ENCODE measurements around the gene DBX2.
"Not testable (repeated sequence)": the region's sequence is repeated elsewhere in the genome, so short reads cannot be mapped to it uniquely, and the experiment has no call there.

The DBX2 gene

DNA sequence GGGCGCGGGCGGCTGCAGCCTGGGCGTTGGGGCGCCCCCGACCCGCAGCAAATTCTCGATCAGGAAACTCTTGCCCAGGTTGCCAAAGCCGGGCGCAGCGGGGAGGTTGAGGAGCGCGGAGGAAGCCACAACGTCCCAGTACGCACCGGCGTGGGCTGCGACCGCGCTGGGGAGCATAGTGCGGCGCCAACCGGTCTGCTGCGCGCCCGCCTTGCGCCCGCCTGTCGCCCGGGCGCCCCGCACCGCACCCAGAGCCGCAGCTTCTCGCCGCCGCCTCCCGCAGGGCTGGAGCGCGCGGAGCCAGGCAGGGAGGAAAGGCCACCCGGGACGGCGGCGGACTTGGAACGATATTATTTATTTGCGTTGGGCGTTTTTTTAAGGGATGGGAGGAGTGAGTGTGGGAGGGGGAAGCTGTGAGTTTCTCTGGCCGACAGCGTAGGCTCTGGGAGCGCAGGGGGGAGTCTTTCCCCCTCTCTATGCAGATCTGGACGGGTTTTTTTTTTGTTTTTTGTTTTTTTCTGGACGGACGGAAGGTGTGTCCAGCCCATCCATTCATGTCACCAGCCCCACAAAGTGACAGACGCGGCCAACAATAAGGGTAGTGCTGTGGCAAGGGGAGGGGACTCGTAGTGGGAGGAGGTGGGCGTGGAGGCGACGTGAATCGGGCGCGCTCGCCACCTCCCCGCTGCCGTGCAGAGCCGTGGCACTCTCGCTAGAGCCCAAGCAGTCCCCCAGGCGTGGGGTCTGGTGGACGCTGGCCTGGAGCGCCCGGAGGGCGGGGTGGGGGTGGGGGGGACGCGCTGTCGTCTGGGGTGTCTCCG, at the start of gene DBX2:
TSS of gene DBX2 (minus strand) at position 349 of the 821 bp plus-strand sequence. CDS start at position 177, 172 bp downstream.
- DNase-seq (ENCODE audit: low spot score): no peak

GRCh38 chr12:45098766-45099165, 47.9 kb upstream of the DBX2 start:
- no peak for DNase-seq (ENCODE audit: low spot score)

DNA sequence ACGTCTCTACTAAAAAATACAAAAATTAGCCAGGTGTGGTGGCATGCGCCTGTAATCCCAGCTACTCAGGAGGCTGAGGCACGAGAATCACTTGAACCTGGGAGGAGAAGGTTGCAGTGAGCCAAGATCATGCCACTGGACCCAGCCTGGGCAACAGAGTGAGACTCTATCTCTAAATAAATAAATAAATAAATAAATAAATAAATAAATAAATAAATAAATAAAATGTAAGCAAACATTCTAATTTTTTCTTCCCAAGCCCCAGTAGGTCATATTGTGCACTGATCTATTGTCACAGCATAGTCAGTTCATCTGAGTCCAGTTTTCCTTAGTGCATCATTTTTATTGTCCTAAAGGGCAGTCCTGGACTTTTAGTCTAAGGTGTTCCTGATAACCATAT, 44.5 kb upstream of the DBX2 start:
- DNase-seq (ENCODE audit: low spot score): not testable (repeated sequence)

GRCh38 chr12:45093051-45093450, 42.2 kb upstream of the DBX2 start:
- DNase-seq (ENCODE audit: low spot score): no peak

GRCh38 chr12:45089411-45090075, 38.6 kb upstream of the DBX2 start:
- no peak for DNase-seq (ENCODE audit: low spot score)

GRCh38 chr12:45088608-45089007, 37.7 kb upstream of the DBX2 start:
- DNase-seq (ENCODE audit: low spot score): no peak

DNA sequence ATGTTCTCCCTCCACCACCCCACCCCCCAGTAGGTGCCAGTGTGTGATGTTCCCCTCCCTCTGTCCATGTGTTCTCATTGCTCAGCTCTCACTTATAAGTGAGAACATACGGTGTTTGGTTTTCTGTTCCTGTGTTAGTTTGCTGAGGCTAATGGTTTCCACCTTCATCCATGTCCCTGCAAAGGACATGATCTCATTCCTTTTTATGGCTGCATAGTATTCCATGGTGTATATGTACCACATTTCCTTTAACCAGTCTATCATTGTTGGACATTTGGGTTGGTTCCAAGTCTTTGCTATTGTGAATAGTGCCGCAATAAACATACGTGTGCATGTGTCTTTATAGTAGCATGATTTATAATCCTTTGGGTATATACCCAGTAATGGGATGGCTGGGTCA, 33.3 kb upstream of the DBX2 start:
- not testable (repeated sequence) for DNase-seq (ENCODE audit: low spot score)

GRCh38 chr12:45077251-45077650, 26.4 kb upstream of the DBX2 start:
- no peak for DNase-seq (ENCODE audit: low spot score)

GRCh38 chr12:45076417-45077026, 25.6 kb upstream of the DBX2 start:
- no peak for DNase-seq (ENCODE audit: low spot score)

DNA sequence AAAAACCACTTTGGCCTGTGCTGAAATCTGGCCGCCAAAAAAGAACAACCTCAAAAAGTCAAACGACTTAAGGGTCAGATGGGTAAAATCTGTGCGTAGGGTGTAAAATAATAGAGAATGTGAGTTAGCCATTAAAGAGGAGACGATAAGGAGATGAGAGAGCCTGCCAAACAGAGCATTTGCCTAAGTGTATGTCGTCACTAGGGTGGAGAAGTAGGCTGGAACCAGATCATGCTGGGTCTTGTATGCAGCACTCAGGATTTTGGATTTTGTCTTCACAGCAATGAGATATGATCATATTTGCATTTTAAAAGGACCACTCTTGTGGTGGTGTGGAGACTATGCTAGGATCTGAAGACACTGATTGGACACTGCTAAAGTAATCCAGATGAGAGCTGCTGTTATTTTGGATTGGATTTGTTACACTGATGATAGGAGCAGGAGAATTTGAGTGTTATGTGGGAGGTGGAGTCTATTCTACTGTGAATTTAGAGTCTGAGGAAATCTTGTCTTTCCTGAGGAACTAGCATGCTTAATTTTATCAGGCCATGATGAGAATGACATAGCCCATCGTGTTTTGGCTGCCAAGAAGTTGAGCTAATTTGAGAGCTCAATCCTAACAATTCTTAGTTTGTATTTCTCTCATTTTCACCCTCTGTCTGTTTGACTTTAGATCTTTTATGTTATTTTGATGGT, 24.8 kb upstream of the DBX2 start:
- DNase-seq (ENCODE audit: low spot score): no peak

DNA sequence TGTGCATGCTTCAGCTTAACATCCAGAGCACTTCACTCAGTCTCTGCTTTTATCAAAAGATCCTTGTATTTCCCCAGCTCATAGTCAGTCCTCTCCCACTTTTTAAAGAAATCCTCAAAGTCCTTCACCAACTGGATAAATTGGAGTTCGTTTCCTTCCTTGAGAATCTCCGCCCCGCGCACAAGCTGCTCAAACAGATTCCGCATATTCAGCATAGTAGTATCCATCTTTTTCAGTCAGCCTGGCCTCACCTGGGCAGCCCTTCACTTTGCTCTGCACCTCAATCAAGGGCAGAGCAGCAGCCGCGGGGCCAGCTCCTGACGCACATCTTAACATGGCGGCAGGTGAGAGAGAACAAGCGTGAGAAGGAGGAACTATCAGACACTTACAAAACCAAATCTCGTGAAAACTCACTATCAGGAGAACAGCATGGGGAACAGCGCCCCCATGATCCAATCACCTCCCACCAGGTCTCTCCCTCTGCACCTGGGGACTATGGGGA, 14.3 kb upstream of the DBX2 start:
- DNase-seq (ENCODE audit: low spot score): no peak

- DNase-seq (ENCODE audit: low spot score): no peak
These were observed 10.1 kb upstream of the DBX2 start for GRCh38 chr12:45060976-45061375.

DNA sequence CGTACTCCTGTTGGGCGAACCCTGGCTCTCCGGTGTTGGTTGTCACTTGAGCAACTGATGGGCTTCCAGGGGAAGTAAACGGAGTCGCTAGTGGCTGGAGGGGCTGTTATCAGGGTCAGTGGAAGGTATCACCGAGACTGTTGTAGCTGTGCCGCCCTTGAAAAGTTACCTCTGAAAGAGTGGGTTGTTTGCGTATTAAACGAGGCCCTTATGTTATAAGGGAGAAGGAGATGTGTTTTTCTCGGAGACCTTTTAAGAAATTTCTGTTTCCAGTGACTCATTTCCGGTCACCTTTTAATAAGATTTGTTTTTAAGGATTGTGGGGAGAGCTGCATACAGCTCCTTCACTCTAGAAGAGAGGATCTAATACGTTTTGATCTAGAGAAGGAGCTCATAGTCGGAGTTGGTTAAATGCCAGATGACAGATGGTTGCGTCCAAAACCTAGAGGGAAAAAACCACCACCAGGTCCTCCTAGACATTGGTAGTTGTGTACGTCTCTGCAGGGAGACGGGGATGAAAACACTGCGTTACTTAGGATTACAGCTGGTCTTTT, 750 bp upstream of the DBX2 start:
- no peak for DNase-seq (ENCODE audit: low spot score)

- no peak for DNase-seq (ENCODE audit: low spot score)
These were observed 768 bp downstream of the DBX2 start for GRCh38 chr12:45049912-45050750.

DNA sequence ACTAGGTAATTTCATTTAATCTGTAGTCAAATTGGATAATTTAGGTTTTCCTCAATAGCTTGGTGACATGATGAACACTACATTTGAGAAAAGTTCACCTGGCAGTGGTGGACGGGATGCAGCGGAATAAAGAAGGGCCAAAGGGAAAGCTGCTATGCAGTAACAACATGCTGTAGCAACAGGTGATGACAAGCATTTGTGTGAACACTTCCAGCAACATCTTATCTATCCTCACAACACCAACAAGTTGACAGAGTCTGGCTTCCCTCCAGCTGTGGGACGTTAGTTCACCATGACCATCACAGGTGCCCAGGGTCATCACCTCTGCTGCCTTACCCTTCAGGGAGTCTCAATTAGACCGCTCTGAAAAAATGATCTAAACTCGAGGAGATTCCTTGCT, 8.3 kb downstream of the DBX2 start:
- DNase-seq (ENCODE audit: low spot score): no peak

GRCh38 chr12:45040977-45041376, 9.9 kb downstream of the DBX2 start:
- no peak for DNase-seq (ENCODE audit: low spot score)

DNA sequence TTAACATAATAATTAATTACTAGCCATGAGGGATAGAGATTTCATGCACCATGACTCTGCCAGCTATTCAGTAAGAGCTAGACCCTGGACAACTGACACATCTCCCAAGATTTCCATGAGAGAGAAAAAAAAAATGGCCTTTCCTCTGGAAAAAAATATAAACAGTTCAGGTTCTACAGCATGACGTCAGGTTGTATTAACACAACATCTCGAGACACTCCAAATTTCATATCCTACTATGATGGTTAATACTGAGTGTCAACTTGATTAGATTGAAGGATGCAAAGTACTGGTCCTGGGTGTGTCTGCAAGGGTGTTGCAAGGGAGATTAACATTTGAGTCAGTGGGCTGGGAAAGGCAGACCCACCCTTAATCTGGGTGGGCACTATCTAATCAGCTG, 11.1 kb downstream of the DBX2 start:
- no peak for DNase-seq (ENCODE audit: low spot score)

GRCh38 chr12:45034861-45035265, 16.0 kb downstream of the DBX2 start:
- DNase-seq (ENCODE audit: low spot score): no peak

DNA sequence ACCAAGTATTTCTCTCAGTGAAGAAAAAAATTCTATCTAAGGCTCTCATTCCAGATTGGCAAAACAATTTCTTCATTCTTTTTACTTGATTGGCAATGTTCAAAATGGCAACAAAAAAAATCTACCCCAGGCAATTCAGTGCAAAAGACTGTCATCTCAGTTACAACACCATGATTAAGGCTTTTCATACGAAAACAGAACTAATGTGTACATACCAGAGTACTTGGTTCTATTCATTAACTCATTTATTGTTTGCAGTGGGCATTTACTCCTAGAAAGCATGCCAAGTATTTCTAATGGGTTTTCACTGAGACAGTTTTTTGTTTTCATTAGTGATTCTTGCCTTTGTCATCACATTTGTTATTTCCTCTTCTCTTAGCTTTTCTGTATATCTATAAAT, 33.0 kb downstream of the DBX2 start:
- DNase-seq (ENCODE audit: low spot score): no peak

GRCh38 chr12:45014396-45014795, 36.5 kb downstream of the DBX2 start:
- DNase-seq (ENCODE audit: low spot score): no peak

- DNase-seq (ENCODE audit: low spot score): no peak
These were observed 38.1 kb downstream of the DBX2 start for GRCh38 chr12:45012749-45013148.

Measured in left forelimb (tissue), 1 donor.